ENCODE data around the gene AFTPH. TPM values are rescaled to one million over a fixed set of nuclear protein-coding genes. Genes with fewer than 3 reads are reported as not detected.

AFTPH gene
- polyA plus RNA-seq, 1 of the 3 experiments (the other 2 are of a cell fraction): 7.4 TPM

DNA sequence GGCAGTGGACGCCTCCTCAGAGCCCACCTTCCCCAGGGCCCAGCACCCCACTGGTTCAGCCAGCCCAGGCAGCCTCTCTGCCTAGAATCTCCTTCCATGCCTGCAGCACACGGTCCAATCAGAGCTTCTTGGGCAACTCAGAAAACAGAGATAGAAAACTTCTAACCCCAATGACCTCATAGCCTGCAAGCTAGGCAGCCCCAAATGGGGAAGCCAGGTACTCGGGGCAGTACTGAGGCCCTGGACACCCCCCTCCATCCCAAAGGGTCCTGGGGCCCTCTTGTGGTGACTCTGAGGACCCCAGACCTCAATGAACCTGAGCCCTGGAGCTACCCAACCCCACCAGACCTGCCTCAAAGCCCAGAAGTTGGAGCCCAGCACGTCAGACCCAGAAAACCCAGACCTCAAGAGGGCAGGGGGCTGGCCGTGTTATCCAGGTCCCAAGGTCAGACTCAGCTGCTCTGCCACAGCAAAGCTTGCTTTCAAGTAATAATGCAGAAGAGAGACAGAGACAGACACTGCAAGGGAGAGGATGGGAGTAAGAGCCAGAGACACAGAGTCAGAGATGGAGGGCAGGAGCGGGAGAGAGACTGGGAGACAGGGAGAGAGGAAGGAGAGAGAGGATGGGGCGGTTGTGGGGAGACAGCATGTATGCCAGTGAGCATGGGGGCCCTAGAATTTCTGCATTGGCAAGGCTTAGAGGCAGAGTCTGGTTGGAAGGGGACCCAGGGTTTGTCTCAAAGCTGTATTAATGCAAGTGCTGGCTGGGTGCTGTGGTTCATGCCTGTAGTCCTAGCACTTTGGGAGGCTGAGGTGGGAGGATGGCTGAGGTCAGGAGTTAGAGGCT lies 101.4 kb downstream of the AFTPH start:
- CTCF ChIA-PET: interaction anchor here (0.6 to 1.9 kb wide), 6 partner anchors 9 to 248 kb away, joined by 3 to 10 read pairs (median 4); no protein-coding TSS in a partner anchor
- peaks cover 0 to 40% of the 10 kb centered on the region in 2 experiments; a peak in 2 of 4 replicates for H3K4me1 ChIP-seq (ENCODE audit: control insufficient read depth in 1 of 2, insufficient read depth in 2 of 2, low read depth in 1 of 2, low read length in 1 of 2)
- TF ChIP-seq RXRA (IDR thresholded peaks at IDR 0.05; ENCODE audit: borderline replicate concordance, low read depth): no peak
- TF ChIP-seq GATA2 (CRISPR knock-in tag; IDR thresholded peaks at IDR 0.05): no peak
- TF ChIP-seq RAD21 (IDR thresholded peaks at IDR 0.05; ENCODE audit: low read length): peak; percentile 41

DNA sequence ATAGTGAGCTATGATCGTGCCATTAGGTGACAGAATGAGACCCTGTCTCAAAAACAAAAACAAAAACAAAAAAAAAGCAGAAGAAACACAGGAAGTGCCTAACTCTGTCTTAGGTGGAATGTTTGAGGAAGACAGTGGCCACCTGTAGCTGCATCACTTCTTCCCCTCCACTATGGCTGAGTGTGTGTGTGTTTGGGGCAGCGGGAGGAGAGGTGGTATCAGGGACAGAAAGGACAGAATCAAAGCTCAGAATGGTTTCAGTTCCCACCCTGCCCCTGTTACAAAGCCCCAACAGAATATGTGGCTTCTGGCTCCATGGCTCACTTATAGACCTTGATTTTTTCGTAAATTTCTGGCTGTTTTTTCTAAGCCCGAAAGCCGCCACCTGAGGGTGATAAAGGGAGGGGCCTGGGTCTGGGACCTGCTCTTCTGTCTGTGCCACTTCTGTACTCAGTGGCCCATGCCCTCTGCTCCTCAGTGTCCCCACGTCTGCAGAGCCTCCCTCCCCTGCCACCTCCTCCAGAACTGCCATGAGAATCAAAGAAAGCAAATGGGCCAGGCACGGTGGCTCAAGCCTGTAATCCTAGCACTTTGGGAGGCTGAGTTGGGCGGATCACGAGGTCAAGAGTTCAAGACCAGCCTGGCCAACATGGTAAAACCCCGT lies 102.2 kb downstream of the AFTPH start:
- WGBS (ENCODE audit: low lambda C conversion rate): 92% methylated on average over 10 of the region's 10 CpGs
- no peak overlapping the region for H2AFZ ChIP-seq (ENCODE audit: low read depth)
- no peaks in the 10 kb centered on the region for H3K27me3 ChIP-seq (ENCODE audit: insufficient read depth)
- H3K9me2 ChIP-seq: no peaks in the 10 kb centered on the region
- no peaks in the 10 kb centered on the region for H3F3A ChIP-seq (replicated peaks; ENCODE audit: insufficient read depth)
- ChIA-PET CTCF (interaction anchor here (0.6 to 2.4 kb wide), 6 partner anchors 10 to 41 kb away, joined by 3 to 10 read pairs (median 6); partner anchors contain the start of gene SERTAD2), POLR2A (no interaction called here)
- H3K4me3 ChIP-seq (ENCODE audit: low read depth in 2 of 2, low read length in 1 of 2): no peak overlapping the region
- no peak for DNase-seq
- no peak overlapping the region for H3K27ac ChIP-seq (ENCODE audit: low read depth in 2 of 2, low read length in 1 of 2)
- H4K20me1 ChIP-seq (ENCODE audit: insufficient read depth): no peaks in the 10 kb centered on the region
- no peaks in the 10 kb centered on the region for H3K9me3 ChIP-seq
- H3K79me2 ChIP-seq (ENCODE audit: insufficient read depth): no peaks in the 10 kb centered on the region
- H3K36me3 ChIP-seq (replicated peaks in 1 of 2; ENCODE audit: control insufficient read depth in 1 of 2, insufficient read depth in 2 of 2, low read length in 1 of 2): peaks cover 0 to 3% of the 10 kb centered on the region in 2 experiments
- peaks cover 0 to 45% of the 10 kb centered on the region in 2 experiments; a peak in 2 of 4 replicates for H3K4me1 ChIP-seq (ENCODE audit: control insufficient read depth in 1 of 2, insufficient read depth in 2 of 2, low read depth in 1 of 2, low read length in 1 of 2)
- no peak overlapping the region for H3K9ac ChIP-seq
- H3K4me2 ChIP-seq: no peak overlapping the region
- TF ChIP-seq FOXM1 (IDR thresholded peaks at IDR 0.05; ENCODE audit: low read depth) (no peak), TEAD4 (IDR thresholded peaks at IDR 0.05; ENCODE audit: borderline replicate concordance, insufficient read depth) (no peak), JUND (IDR thresholded peaks at IDR 0.05) (no peak), CHD2 (IDR thresholded peaks at IDR 0.05; ENCODE audit: low read length, partially characterized antibody) (no peak), SMC3 (IDR thresholded peaks at IDR 0.05; ENCODE audit: low read depth, low read length) (no peak), PBX3 (IDR thresholded peaks at IDR 0.05) (no peak), ELF1 (IDR thresholded peaks at IDR 0.05) (no peak), RXRA (IDR thresholded peaks at IDR 0.05; ENCODE audit: borderline replicate concordance, low read depth) (no peak), CTCF (IDR thresholded peaks at IDR 0.05) (no peak), RAD21 (IDR thresholded peaks at IDR 0.05; ENCODE audit: low read length) (no peak), TCF12 (IDR thresholded peaks at IDR 0.05) (no peak), EP300 (IDR thresholded peaks at IDR 0.05; ENCODE audit: borderline replicate concordance in 1 of 2, low read depth in 1 of 2, low read length in 1 of 2) (no peak), NRF1 (IDR thresholded peaks at IDR 0.05; ENCODE audit: low read depth, low read length) (no peak)
- TF ChIP-seq, protein P1, sequence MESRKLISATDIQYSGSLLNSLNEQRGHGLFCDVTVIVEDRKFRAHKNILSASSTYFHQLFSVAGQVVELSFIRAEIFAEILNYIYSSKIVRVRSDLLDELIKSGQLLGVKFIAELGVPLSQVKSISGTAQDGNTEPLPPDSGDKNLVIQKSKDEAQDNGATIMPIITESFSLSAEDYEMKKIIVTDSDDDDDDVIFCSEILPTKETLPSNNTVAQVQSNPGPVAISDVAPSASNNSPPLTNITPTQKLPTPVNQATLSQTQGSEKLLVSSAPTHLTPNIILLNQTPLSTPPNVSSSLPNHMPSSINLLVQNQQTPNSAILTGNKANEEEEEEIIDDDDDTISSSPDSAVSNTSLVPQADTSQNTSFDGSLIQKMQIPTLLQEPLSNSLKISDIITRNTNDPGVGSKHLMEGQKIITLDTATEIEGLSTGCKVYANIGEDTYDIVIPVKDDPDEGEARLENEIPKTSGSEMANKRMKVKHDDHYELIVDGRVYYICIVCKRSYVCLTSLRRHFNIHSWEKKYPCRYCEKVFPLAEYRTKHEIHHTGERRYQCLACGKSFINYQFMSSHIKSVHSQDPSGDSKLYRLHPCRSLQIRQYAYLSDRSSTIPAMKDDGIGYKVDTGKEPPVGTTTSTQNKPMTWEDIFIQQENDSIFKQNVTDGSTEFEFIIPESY (IDR thresholded peaks at IDR 0.05; ENCODE audit: borderline replicate concordance, low read depth): no peak
- TF ChIP-seq, protein P2, sequence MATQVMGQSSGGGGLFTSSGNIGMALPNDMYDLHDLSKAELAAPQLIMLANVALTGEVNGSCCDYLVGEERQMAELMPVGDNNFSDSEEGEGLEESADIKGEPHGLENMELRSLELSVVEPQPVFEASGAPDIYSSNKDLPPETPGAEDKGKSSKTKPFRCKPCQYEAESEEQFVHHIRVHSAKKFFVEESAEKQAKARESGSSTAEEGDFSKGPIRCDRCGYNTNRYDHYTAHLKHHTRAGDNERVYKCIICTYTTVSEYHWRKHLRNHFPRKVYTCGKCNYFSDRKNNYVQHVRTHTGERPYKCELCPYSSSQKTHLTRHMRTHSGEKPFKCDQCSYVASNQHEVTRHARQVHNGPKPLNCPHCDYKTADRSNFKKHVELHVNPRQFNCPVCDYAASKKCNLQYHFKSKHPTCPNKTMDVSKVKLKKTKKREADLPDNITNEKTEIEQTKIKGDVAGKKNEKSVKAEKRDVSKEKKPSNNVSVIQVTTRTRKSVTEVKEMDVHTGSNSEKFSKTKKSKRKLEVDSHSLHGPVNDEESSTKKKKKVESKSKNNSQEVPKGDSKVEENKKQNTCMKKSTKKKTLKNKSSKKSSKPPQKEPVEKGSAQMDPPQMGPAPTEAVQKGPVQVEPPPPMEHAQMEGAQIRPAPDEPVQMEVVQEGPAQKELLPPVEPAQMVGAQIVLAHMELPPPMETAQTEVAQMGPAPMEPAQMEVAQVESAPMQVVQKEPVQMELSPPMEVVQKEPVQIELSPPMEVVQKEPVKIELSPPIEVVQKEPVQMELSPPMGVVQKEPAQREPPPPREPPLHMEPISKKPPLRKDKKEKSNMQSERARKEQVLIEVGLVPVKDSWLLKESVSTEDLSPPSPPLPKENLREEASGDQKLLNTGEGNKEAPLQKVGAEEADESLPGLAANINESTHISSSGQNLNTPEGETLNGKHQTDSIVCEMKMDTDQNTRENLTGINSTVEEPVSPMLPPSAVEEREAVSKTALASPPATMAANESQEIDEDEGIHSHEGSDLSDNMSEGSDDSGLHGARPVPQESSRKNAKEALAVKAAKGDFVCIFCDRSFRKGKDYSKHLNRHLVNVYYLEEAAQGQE (IDR thresholded peaks at IDR 0.05; ENCODE audit: low read depth, low read length): no peak

More for the DNA sequence above, 101.4 kb downstream of the AFTPH start:
- Histone ChIP-seq H3K9me3 (no peaks in the 10 kb centered on the region), H3K27me3 (ENCODE audit: insufficient read depth) (no peaks in the 10 kb centered on the region), H2AFZ (ENCODE audit: low read depth) (no peak overlapping the region), H3K79me2 (ENCODE audit: insufficient read depth) (no peaks in the 10 kb centered on the region), H3F3A (replicated peaks; ENCODE audit: insufficient read depth) (no peaks in the 10 kb centered on the region), H3K9me2 (no peaks in the 10 kb centered on the region), H3K4me2 (no peak overlapping the region), H3K36me3 (replicated peaks in 1 of 2; ENCODE audit: control insufficient read depth in 1 of 2, insufficient read depth in 2 of 2, low read length in 1 of 2) (no peaks in the 10 kb centered on the region), H3K4me3 (ENCODE audit: low read depth in 2 of 2, low read length in 1 of 2) (no peak overlapping the region), H4K20me1 (ENCODE audit: insufficient read depth) (no peaks in the 10 kb centered on the region), H3K9ac (no peak overlapping the region), H3K27ac (ENCODE audit: low read depth in 2 of 2, low read length in 1 of 2) (no peak overlapping the region)
- DNase-seq: peak; percentile 52
- 94% methylated on average over 7 of the region's 7 CpGs for WGBS (ENCODE audit: low lambda C conversion rate)
- POLR2A ChIA-PET: no interaction called here
